Measurements from ENCODE around the gene SNX25. TPM values are rescaled to one million over a fixed set of nuclear protein-coding genes. Genes with fewer than 3 reads are reported as not detected.
"Not testable (repeated sequence)": the region's sequence is repeated elsewhere in the genome, so short reads cannot be mapped to it uniquely, and the experiment has no call there.

SNX25 gene
- total RNA-seq, 1 experiment from 2014 or later, result 3.5 TPM

DNA sequence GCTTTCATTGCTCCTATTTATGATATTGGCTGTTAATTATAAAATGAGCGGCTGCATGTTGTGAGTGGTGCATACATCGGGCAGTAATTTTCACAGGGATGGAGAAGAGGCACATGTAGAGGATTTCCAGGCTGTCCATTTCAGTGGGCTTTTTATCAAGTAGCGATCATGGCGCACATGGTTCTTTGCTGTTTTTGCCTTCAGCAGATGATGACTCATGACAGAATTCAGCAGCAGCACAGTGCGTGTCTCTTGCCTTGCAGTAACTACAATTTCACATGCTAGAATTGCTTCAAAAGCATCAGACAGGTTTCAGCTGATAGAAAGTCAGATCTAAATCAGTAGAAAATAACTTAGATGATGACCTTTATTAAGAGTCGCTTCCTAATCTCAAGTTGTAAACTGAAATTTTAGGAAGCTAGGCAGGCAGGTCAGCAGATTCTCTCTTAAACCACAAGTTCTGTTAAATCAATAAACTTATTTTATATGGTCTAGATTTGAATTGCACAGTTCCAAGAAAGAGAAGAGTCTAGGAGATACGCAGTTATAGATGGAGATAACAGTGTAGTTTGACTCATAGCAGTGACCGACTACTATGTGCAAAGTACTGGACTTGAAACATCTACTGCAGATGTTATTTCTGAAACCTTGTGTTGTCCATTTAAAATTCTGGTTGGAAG lies 150.5 kb downstream of the SNX25 start:
- no peak overlapping the region for H3K4me3 ChIP-seq (ENCODE audit: low read depth, low read length, poor library complexity, severe bottlenecking)

DNA sequence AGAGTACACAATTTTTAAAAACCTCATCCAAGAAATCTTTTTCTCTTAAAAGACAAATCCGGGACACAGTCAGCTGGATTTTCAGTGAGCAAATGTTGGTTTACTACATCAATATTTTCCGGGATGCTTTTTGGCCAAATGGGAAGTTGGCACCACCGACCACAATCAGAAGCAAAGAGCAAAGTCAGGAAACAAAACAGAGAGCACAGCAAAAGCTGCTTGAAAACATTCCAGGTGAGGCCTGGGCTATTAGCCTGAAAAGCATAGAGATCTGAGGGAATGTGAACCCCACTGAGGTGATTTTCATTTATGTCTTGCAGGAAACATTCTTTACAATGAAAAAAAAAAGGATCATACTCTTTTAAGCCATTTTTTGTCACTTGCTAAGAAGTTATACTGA lies 152.5 kb downstream of the SNX25 start:
- no peak for TF ChIP-seq EZH2 (IDR thresholded peaks at IDR 0.05; ENCODE audit: borderline replicate concordance, low read depth, low read length, poor library complexity, severe bottlenecking)
- TF ChIP-seq, protein P1, sequence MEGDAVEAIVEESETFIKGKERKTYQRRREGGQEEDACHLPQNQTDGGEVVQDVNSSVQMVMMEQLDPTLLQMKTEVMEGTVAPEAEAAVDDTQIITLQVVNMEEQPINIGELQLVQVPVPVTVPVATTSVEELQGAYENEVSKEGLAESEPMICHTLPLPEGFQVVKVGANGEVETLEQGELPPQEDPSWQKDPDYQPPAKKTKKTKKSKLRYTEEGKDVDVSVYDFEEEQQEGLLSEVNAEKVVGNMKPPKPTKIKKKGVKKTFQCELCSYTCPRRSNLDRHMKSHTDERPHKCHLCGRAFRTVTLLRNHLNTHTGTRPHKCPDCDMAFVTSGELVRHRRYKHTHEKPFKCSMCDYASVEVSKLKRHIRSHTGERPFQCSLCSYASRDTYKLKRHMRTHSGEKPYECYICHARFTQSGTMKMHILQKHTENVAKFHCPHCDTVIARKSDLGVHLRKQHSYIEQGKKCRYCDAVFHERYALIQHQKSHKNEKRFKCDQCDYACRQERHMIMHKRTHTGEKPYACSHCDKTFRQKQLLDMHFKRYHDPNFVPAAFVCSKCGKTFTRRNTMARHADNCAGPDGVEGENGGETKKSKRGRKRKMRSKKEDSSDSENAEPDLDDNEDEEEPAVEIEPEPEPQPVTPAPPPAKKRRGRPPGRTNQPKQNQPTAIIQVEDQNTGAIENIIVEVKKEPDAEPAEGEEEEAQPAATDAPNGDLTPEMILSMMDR (conservative IDR thresholded peaks at IDR 0.05; ENCODE audit: low read depth, low read length), result no peak
- Histone ChIP-seq H3K36me3 (ENCODE audit: insufficient read depth, low read length, poor library complexity, severe bottlenecking) (no peaks in the 10 kb centered on the region), H3K4me3 (ENCODE audit: low read depth, low read length, poor library complexity, severe bottlenecking) (no peak overlapping the region), H3K27me3 (replicated peaks; ENCODE audit: insufficient read depth, low read depth, low read length, poor library complexity) (no peaks in the 10 kb centered on the region), H3K9me3 (ENCODE audit: low read depth, low read length, poor library complexity, severe bottlenecking) (no peaks in the 10 kb centered on the region), H3K27ac (ENCODE audit: low read depth, low read length, poor library complexity, severe bottlenecking) (no peak overlapping the region), H3K4me1 (ENCODE audit: insufficient read depth, low read length, poor library complexity, severe bottlenecking) (no peaks in the 10 kb centered on the region)
- ChIA-PET CTCF (no interaction called here), POLR2A (ENCODE audit: low non-redundant PET) (interaction anchor here (0.6 kb wide), 1 partner anchor 19 kb away, joined by 5 read pairs; no protein-coding TSS in a partner anchor)
- no peak for DNase-seq (ENCODE audit: low spot score)
- no TSS peak for BruUV-seq (replicated peaks)
- intact Hi-C loops (cut with micrococcal nuclease; ENCODE audit: unreplicated experiment), result no loop called here

More for the DNA sequence above, 150.5 kb downstream of the SNX25 start:
- no peaks in the 10 kb centered on the region for H3K4me1 ChIP-seq (ENCODE audit: insufficient read depth, low read length, poor library complexity, severe bottlenecking)
- H3K27ac ChIP-seq (ENCODE audit: low read depth, low read length, poor library complexity, severe bottlenecking), result no peak overlapping the region
- no peaks in the 10 kb centered on the region for H3K27me3 ChIP-seq (replicated peaks; ENCODE audit: insufficient read depth, low read depth, low read length, poor library complexity)
- no peaks in the 10 kb centered on the region for H3K36me3 ChIP-seq (ENCODE audit: insufficient read depth, low read length, poor library complexity, severe bottlenecking)
- BruUV-seq (replicated peaks), result no TSS peak
- CTCF ChIA-PET, result no interaction called here
- intact Hi-C loops (cut with micrococcal nuclease; ENCODE audit: unreplicated experiment), result no loop called here
- H3K9me3 ChIP-seq (ENCODE audit: low read depth, low read length, poor library complexity, severe bottlenecking), result no peaks in the 10 kb centered on the region
- DNase-seq (ENCODE audit: low spot score), result no peak
- TF ChIP-seq, protein P1 (conservative IDR thresholded peaks at IDR 0.05; ENCODE audit: low read depth, low read length), result no peak
- TF ChIP-seq EZH2 (IDR thresholded peaks at IDR 0.05; ENCODE audit: borderline replicate concordance, low read depth, low read length, poor library complexity, severe bottlenecking), result no peak
- POLR2A ChIA-PET (ENCODE audit: low non-redundant PET), result no interaction called here

DNA sequence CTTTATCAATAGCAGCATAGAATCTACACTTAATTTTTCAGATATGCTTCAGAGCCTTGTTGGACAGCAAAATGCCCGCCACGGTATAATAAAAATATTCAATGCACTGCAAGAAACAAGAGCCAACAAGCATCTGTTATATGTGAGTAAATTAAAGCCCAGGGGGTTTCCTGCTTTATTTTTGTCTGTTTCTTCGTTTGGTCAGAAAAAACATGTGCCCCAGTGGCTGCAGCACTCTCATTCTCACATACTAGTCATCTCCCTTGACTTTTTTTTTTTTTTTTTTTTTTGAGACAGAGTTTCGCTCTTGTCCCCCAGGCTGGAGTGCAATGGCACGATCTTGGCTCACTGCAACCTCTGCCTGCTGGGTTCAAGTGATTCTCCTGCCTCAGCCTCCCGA lies 153.2 kb downstream of the SNX25 start:
- H3K9me3 ChIP-seq (ENCODE audit: low read depth, low read length, poor library complexity, severe bottlenecking); BruUV-seq (replicated peaks); POLR2A ChIA-PET (ENCODE audit: low non-redundant PET); H3K4me1 ChIP-seq (ENCODE audit: insufficient read depth, low read length, poor library complexity, severe bottlenecking); H3K4me3 ChIP-seq (ENCODE audit: low read depth, low read length, poor library complexity, severe bottlenecking); CTCF ChIA-PET; intact Hi-C loops (cut with micrococcal nuclease; ENCODE audit: unreplicated experiment); DNase-seq (ENCODE audit: low spot score); H3K27me3 ChIP-seq (replicated peaks; ENCODE audit: insufficient read depth, low read depth, low read length, poor library complexity); H3K27ac ChIP-seq (ENCODE audit: low read depth, low read length, poor library complexity, severe bottlenecking); H3K36me3 ChIP-seq (ENCODE audit: insufficient read depth, low read length, poor library complexity, severe bottlenecking): not testable (repeated sequence)

DNA sequence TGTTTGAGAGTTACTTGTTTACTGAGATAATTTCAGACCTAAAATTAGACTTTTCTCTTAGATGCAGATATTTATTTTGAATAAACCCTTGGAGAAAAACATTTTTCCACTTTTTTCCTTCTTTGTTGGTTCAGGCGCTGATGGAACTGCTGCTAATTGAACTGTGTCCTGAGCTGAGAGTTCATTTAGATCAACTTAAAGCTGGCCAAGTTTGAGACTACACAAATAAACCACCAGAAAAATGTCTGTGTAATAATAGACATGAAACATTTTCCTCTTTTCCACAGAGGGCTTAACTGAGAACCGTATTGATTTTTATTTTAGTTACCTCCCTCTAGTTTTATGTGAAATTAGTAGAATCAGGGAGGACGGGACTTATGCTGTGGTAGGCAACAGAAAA lies 153.9 kb downstream of the SNX25 start:
- CTCF ChIA-PET, result no interaction called here
- no TSS peak for BruUV-seq (replicated peaks)
- POLR2A ChIA-PET (ENCODE audit: low non-redundant PET), result no interaction called here
- no peak for TF ChIP-seq EZH2 (IDR thresholded peaks at IDR 0.05; ENCODE audit: borderline replicate concordance, low read depth, low read length, poor library complexity, severe bottlenecking)
- TF ChIP-seq, protein P1 (conservative IDR thresholded peaks at IDR 0.05; ENCODE audit: low read depth, low read length), result no peak
- no peaks in the 10 kb centered on the region for H3K36me3 ChIP-seq (ENCODE audit: insufficient read depth, low read length, poor library complexity, severe bottlenecking)
- H3K9me3 ChIP-seq (ENCODE audit: low read depth, low read length, poor library complexity, severe bottlenecking), result no peaks in the 10 kb centered on the region
- H3K4me3 ChIP-seq (ENCODE audit: low read depth, low read length, poor library complexity, severe bottlenecking), result no peak overlapping the region
- no peak overlapping the region for H3K27ac ChIP-seq (ENCODE audit: low read depth, low read length, poor library complexity, severe bottlenecking)
- DNase-seq (ENCODE audit: low spot score), result no peak
- no peaks in the 10 kb centered on the region for H3K27me3 ChIP-seq (replicated peaks; ENCODE audit: insufficient read depth, low read depth, low read length, poor library complexity)
- intact Hi-C loops (cut with micrococcal nuclease; ENCODE audit: unreplicated experiment), result no loop called here
- no peaks in the 10 kb centered on the region for H3K4me1 ChIP-seq (ENCODE audit: insufficient read depth, low read length, poor library complexity, severe bottlenecking)

Data from A673 (cell line).